Bronchial epithelial cell (primary cell): ENCODE measurements around the gene MED22. TPM values are rescaled to one million over a fixed set of nuclear protein-coding genes. Genes with fewer than 3 reads are reported as not detected.

Experiments used
- DNase-seq: peaks from one replicate; pipeline ENCODE4 v3.0.0-alpha.2; 2010; ENCODE audit warnings: low read depth
- FAIRE-seq: peaks from 2 replicates; lab custom pipeline; 2011; peaks lifted over from hg19 to GRCh38; lab: Jason Lieb, UNC
- H3K27me3 ChIP-seq: 2 replicates; pipeline ENCODE4 v1.5.1; 2011; ENCODE audit warnings: low read length; ENCODE audit not compliant: control insufficient read depth, insufficient read depth
- H3K36me3 ChIP-seq: 2 replicates; pipeline ENCODE4 v1.5.1; 2011; ENCODE audit warnings: low read length; ENCODE audit not compliant: control insufficient read depth, insufficient read depth
- H3K4me3 ChIP-seq: 2 replicates; pipeline ENCODE4 v1.5.1; 2011; ENCODE audit warnings: mild to moderate bottlenecking, low read depth, low read length, control low read depth
- total RNA-seq: library from RNA; depleted of rRNA; stranded (reverse); fragments of >200 nt; gene quantifications from 2 replicates; pipeline ENCODE4 v1.2.1, GENCODE V29; 2014
- TF ChIP-seq, protein P1 (sequence below): IDR thresholded peaks from 2 replicates; pipeline ENCODE4 v1.5.1; 2011; ENCODE audit warnings: mild to moderate bottlenecking, moderate library complexity, low read length, control low read depth, inconsistent platforms; ENCODE audit not compliant: insufficient read depth, severe bottlenecking

Gene MED22
- total RNA-seq, 1 donor from 2014 or later = 21.3 TPM

DNA sequence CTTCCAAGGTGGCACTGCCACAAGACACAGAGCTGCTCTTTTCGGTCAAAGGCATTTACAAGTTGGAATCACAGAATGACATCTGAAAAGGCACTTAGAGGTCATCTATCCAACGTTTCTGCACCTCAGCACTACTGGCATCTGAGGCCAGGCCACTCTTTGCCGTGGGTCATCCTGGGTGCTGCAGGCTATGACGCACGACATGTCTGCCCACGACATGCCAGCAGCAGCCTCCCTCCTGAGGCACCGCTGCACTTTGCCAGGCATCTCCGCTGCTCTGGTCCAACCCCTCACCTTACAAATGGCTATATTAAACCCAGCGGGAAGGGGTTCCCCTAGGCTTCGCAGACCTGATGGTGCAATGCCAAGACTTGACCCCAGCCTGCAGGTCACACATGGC lies 19.8 kb upstream of the MED22 start:
- no peaks in the 10 kb centered on the region for H3K27me3 ChIP-seq
- no peak for DNase-seq
- H3K4me3 ChIP-seq = no peak overlapping the region
- no peak for FAIRE-seq
- peaks cover 33% of the 10 kb centered on the region for H3K36me3 ChIP-seq
- TF ChIP-seq, protein P1, sequence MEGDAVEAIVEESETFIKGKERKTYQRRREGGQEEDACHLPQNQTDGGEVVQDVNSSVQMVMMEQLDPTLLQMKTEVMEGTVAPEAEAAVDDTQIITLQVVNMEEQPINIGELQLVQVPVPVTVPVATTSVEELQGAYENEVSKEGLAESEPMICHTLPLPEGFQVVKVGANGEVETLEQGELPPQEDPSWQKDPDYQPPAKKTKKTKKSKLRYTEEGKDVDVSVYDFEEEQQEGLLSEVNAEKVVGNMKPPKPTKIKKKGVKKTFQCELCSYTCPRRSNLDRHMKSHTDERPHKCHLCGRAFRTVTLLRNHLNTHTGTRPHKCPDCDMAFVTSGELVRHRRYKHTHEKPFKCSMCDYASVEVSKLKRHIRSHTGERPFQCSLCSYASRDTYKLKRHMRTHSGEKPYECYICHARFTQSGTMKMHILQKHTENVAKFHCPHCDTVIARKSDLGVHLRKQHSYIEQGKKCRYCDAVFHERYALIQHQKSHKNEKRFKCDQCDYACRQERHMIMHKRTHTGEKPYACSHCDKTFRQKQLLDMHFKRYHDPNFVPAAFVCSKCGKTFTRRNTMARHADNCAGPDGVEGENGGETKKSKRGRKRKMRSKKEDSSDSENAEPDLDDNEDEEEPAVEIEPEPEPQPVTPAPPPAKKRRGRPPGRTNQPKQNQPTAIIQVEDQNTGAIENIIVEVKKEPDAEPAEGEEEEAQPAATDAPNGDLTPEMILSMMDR = no peak

DNA sequence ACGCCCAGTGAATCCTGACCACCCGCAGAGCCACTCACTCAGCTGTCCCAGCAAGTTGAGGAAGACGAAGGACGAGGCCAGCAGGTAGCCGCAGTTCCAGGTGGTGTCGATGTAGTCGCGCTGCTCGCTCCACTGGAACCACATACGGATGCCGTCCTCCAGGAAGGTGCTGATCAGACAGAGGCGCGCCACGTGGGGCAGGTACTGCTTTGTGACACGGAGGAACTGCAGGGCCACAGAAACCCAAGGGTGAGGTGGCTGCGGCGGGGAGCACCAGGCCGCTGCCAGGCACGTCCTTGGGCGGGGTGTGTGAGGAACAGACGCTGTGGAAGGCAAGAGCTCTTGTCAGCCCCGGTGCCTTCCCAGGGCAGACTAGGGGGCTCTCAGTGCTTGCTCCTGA lies 19.3 kb upstream of the MED22 start:
- TF ChIP-seq, protein P1 = no peak
- FAIRE-seq = no peak
- no peaks in the 10 kb centered on the region for H3K27me3 ChIP-seq
- no peak for DNase-seq
- H3K36me3 ChIP-seq = peaks cover 34% of the 10 kb centered on the region
- no peak overlapping the region for H3K4me3 ChIP-seq

DNA sequence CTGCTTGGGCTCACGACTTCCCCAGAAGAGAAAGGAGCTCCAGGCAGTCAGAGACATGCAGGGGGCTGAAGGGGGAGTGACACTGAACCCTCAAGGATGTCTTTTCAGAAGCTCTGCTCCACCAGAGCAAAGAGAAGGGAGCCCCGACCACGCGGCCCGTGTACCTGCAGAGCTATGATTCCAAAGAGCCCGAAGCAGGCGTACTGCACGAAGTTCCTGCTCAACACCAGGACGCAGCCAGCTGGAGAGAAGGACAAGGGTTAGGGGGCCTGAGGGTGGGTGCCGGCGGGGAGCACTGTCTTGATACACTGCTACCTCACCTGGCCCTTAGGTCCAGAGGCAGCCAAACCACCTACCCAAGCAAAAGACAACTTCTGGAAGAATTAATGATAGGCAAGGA lies 18.5 kb upstream of the MED22 start:
- TF ChIP-seq, protein P1 = no peak
- Histone ChIP-seq H3K4me3 (no peak overlapping the region), H3K36me3 (peaks cover 34% of the 10 kb centered on the region), H3K27me3 (no peaks in the 10 kb centered on the region)
- no peak for FAIRE-seq
- no peak for DNase-seq

DNA sequence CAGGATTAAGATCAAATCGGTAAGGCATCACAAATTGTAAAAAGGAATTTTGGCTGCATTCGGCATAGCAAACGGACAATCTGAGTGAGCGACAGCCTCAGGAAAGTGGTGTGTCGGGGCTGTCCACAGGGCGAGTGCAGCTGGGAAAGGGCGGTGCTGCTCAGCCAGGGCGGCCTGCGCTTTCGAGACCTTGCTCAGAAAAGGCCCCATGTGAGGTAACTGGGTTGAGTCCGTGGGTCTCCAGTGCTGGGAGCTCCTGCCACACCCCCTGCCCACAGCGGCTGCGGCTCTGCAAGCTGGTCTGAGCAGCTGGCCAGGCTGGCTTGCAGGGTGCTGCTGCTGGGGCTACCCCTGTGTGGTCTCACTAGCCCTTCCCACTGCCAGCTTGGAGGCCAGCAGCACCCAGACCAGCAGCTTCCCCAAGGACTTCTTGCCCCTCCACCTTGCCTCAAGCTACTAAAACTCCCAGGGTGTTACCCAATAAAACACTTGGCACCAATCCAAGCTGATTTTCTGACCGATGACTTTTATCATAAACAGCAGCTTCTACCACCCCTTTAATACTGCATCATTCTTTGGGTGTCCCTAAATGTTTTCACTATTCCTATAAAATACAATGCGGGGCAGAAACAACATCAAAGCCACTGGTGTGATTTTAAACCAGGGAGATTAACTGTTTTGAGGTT lies 14.6 kb upstream of the MED22 start:
- TF ChIP-seq, protein P1 = no peak
- Histone ChIP-seq H3K36me3 (peaks cover 32% of the 10 kb centered on the region), H3K4me3 (no peak overlapping the region), H3K27me3 (no peaks in the 10 kb centered on the region)
- DNase-seq = no peak
- FAIRE-seq = no peak

DNA sequence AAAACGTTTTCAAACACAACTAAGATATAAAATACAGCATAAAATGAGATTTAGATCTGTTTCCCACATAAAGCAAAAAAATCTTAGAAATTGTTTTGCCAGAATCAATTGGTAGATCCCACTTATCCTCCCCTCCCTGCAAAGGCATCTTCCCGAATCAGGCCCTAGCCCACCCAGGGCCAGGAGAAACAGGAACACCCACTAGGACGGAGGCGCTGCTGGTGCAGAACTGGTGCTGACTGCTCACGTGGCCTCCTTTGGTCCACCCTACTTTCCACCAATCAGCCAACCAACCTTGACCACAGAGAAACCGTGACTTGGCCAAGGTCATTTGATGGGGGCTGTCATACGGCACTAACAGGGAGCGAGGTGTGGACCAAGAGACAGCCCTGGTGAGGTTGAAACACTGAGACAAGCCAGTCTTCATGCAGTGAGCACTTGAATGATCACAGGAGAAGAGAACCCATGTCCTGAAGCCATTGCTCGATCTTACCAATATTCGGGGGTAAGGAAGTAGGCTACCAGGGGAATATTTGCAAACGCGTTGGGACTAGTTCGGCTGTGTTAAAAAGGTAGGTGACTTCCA lies 13.7 kb upstream of the MED22 start:
- FAIRE-seq (peak; percentile 58), DNase-seq (no peak)
- peaks cover 24% of the 10 kb centered on the region for H3K36me3 ChIP-seq
- TF ChIP-seq, protein P1 = no peak
- no peak overlapping the region for H3K4me3 ChIP-seq
- no peaks in the 10 kb centered on the region for H3K27me3 ChIP-seq
